IPS-NIHi7 (cell line): ENCODE data around the gene IER2.

Source experiments
- DNase-seq: peaks from one replicate; pipeline ENCODE4 v3.0.0; 2012; ENCODE audit warnings: mixed read lengths; ENCODE audit errors: extremely low spot score

Gene IER2

GRCh38 chr19:13118424-13119193, 31.6 kb upstream of the IER2 start:
- peak; percentile 96 for DNase-seq

GRCh38 chr19:13119627-13120026, 30.6 kb upstream of the IER2 start:
- DNase-seq: no peak

GRCh38 chr19:13120031-13120430, 30.2 kb upstream of the IER2 start:
- DNase-seq: no peak

GRCh38 chr19:13120817-13121216, 29.4 kb upstream of the IER2 start:
- no peak for DNase-seq

- DNase-seq: no peak
Observed at GRCh38 chr19:13121551-13122274, 28.5 kb upstream of the IER2 start.

- DNase-seq: no peak
Observed at GRCh38 chr19:13122275-13122878, 27.8 kb upstream of the IER2 start.

- DNase-seq: no peak
Observed at GRCh38 chr19:13122980-13123957, 26.9 kb upstream of the IER2 start.

- no peak for DNase-seq
Observed at GRCh38 chr19:13127051-13127450, 23.2 kb upstream of the IER2 start.

GRCh38 chr19:13127811-13128575, 22.2 kb upstream of the IER2 start:
- no peak for DNase-seq

- no peak for DNase-seq
Observed at GRCh38 chr19:13128583-13128982, 21.6 kb upstream of the IER2 start.

- DNase-seq: no peak
Observed at GRCh38 chr19:13129384-13129783, 20.8 kb upstream of the IER2 start.

GRCh38 chr19:13130886-13131490, 19.2 kb upstream of the IER2 start:
- no peak for DNase-seq

- DNase-seq: no peak
Observed at GRCh38 chr19:13132471-13133180, 17.6 kb upstream of the IER2 start.

- DNase-seq: no peak
Observed at GRCh38 chr19:13133241-13133870, 16.9 kb upstream of the IER2 start.

- no peak for DNase-seq
Observed at GRCh38 chr19:13134626-13135025, 15.6 kb upstream of the IER2 start.

GRCh38 chr19:13135068-13136062, 14.8 kb upstream of the IER2 start:
- DNase-seq: no peak

GRCh38 chr19:13137290-13137794, 12.9 kb upstream of the IER2 start:
- no peak for DNase-seq
